IPS-20b (cell line): ENCODE data around the gene TTC21A.

ENCODE experiments used
- H3K27ac ChIP-seq: one replicate; pipeline ENCODE4 v1.5.1; 2013; ENCODE audit warnings: low read length
- H3K27me3 ChIP-seq: 2 replicates; pipeline ENCODE4 v1.6.1; 2013; ENCODE audit warnings: mild to moderate bottlenecking, low read length, inconsistent platforms; ENCODE audit not compliant: insufficient read depth
- H3K36me3 ChIP-seq: 2 replicates; pipeline ENCODE4 v1.6.1; 2013; ENCODE audit warnings: low read depth, mild to moderate bottlenecking, inconsistent platforms, low read length, moderate library complexity; ENCODE audit not compliant: insufficient read depth
- H3K4me1 ChIP-seq: 2 replicates; pipeline ENCODE4 v1.6.1; 2013; ENCODE audit warnings: mild to moderate bottlenecking, control low read depth, inconsistent platforms, low read length, moderate library complexity; ENCODE audit not compliant: insufficient read depth
- H3K4me3 ChIP-seq: 2 replicates; pipeline ENCODE4 v1.5.1; 2013; ENCODE audit warnings: mild to moderate bottlenecking, low read length, inconsistent platforms
- H3K9ac ChIP-seq: 2 replicates; pipeline ENCODE4 v1.6.1; 2013; ENCODE audit warnings: low read depth, mild to moderate bottlenecking, inconsistent platforms, low read length, moderate library complexity
- H3K9me3 ChIP-seq: 2 replicates; pipeline ENCODE4 v1.6.1; 2013; ENCODE audit warnings: mild to moderate bottlenecking, low read depth, low read length, inconsistent platforms; ENCODE audit not compliant: insufficient read depth

TTC21A gene

GRCh38 chr3:39181408-39182335 lies 74.2 kb downstream of the TTC21A start:
- no peaks in the 10 kb centered on the region for H3K9me3 ChIP-seq
- peak overlapping the region; percentile 62 for H3K4me3 ChIP-seq
- peak overlapping the region; percentile 29; the same call in 1 of the 2 replicates for H3K9ac ChIP-seq
- H3K27me3 ChIP-seq, result peaks cover 22% of the 10 kb centered on the region
- H3K27ac ChIP-seq, result no peak overlapping the region
- peaks cover 26% of the 10 kb centered on the region for H3K4me1 ChIP-seq
- H3K36me3 ChIP-seq, result no peaks in the 10 kb centered on the region

GRCh38 chr3:39183211-39184080 lies 76.0 kb downstream of the TTC21A start:
- H3K9me3 ChIP-seq, result no peaks in the 10 kb centered on the region
- no peak overlapping the region for H3K4me3 ChIP-seq
- no peaks in the 10 kb centered on the region for H3K36me3 ChIP-seq
- no peak overlapping the region for H3K9ac ChIP-seq
- peaks cover 21% of the 10 kb centered on the region for H3K27me3 ChIP-seq
- H3K4me1 ChIP-seq, result peaks cover 21% of the 10 kb centered on the region
- no peak overlapping the region for H3K27ac ChIP-seq

- no peaks in the 10 kb centered on the region for H3K36me3 ChIP-seq
- H3K27me3 ChIP-seq, result peaks cover 12% of the 10 kb centered on the region
- H3K4me3 ChIP-seq, result no peak overlapping the region
- H3K27ac ChIP-seq, result no peak overlapping the region
- peaks cover 16% of the 10 kb centered on the region for H3K4me1 ChIP-seq
- no peak overlapping the region for H3K9ac ChIP-seq
- no peaks in the 10 kb centered on the region for H3K9me3 ChIP-seq
These were observed 76.8 kb downstream of the TTC21A start for GRCh38 chr3:39184081-39184967.

- Histone ChIP-seq H3K4me1 (peaks cover 14% of the 10 kb centered on the region), H3K36me3 (no peaks in the 10 kb centered on the region), H3K27ac (no peak overlapping the region), H3K4me3 (no peak overlapping the region), H3K27me3 (peaks cover 6% of the 10 kb centered on the region), H3K9ac (no peak overlapping the region), H3K9me3 (no peaks in the 10 kb centered on the region)
These were observed 77.4 kb downstream of the TTC21A start for GRCh38 chr3:39184968-39185285.

GRCh38 chr3:39185326-39185958 lies 78.0 kb downstream of the TTC21A start:
- H3K4me1 ChIP-seq, result peaks cover 9% of the 10 kb centered on the region
- no peak overlapping the region for H3K27ac ChIP-seq
- no peaks in the 10 kb centered on the region for H3K9me3 ChIP-seq
- no peak overlapping the region for H3K9ac ChIP-seq
- H3K36me3 ChIP-seq, result no peaks in the 10 kb centered on the region
- peaks cover under 1% of the 10 kb centered on the region; the same call in 1 of the 2 replicates for H3K27me3 ChIP-seq
- no peak overlapping the region for H3K4me3 ChIP-seq

- Histone ChIP-seq H3K9ac (no peak overlapping the region), H3K27ac (no peak overlapping the region), H3K9me3 (no peaks in the 10 kb centered on the region), H3K4me1 (peaks cover 8% of the 10 kb centered on the region), H3K27me3 (no peaks in the 10 kb centered on the region), H3K36me3 (no peaks in the 10 kb centered on the region), H3K4me3 (no peak overlapping the region)
These were observed 78.6 kb downstream of the TTC21A start for GRCh38 chr3:39185959-39186691.

- H3K27me3 ChIP-seq, result no peaks in the 10 kb centered on the region
- no peaks in the 10 kb centered on the region for H3K36me3 ChIP-seq
- no peak overlapping the region for H3K9ac ChIP-seq
- H3K4me1 ChIP-seq, result peaks cover 5% of the 10 kb centered on the region
- no peaks in the 10 kb centered on the region for H3K9me3 ChIP-seq
- H3K27ac ChIP-seq, result no peak overlapping the region
- H3K4me3 ChIP-seq, result no peak overlapping the region
These were observed 79.2 kb downstream of the TTC21A start for GRCh38 chr3:39186692-39187151.

- H3K4me1 ChIP-seq, result no peaks in the 10 kb centered on the region
- H3K4me3 ChIP-seq, result no peak overlapping the region
- no peaks in the 10 kb centered on the region for H3K27me3 ChIP-seq
- no peaks in the 10 kb centered on the region for H3K9me3 ChIP-seq
- H3K27ac ChIP-seq, result no peak overlapping the region
- H3K36me3 ChIP-seq, result no peaks in the 10 kb centered on the region
- no peak overlapping the region for H3K9ac ChIP-seq
These were observed 80.1 kb downstream of the TTC21A start for GRCh38 chr3:39187372-39188155.
